ENCODE results near the gene PROKR2.

The PROKR2 gene

GRCh38 chr20:5316188-5317158 is at the start of gene PROKR2:
Gene PROKR2, minus strand, starts transcription at chr20:5316954. Its CDS starts 2,585 bp downstream, at chr20:5314369.
- no peak within 1 kb of the TSS for H3K4me3 ChIP-seq (ENCODE audit: low read length)
- DNase-seq (ENCODE audit: low read depth): peak; percentile 31
- TF ChIP-seq CTCF (IDR thresholded peaks at IDR 0.05; ENCODE audit: insufficient read depth, low read depth, low read length, missing control alignments): no peak

- peak; percentile 11 for DNase-seq (ENCODE audit: low read depth)
- no peak overlapping the region for H3K4me3 ChIP-seq (ENCODE audit: low read length)
- TF ChIP-seq CTCF (IDR thresholded peaks at IDR 0.05; ENCODE audit: insufficient read depth, low read depth, low read length, missing control alignments): no peak
These were observed 48.3 kb upstream of the PROKR2 start for GRCh38 chr20:5364997-5365597.

- peak; percentile 20 for DNase-seq (ENCODE audit: low read depth)
- H3K4me3 ChIP-seq (ENCODE audit: low read length): no peak overlapping the region
- no peak for TF ChIP-seq CTCF (IDR thresholded peaks at IDR 0.05; ENCODE audit: insufficient read depth, low read depth, low read length, missing control alignments)
These were observed 47.5 kb upstream of the PROKR2 start for GRCh38 chr20:5364136-5364821.

- DNase-seq (ENCODE audit: low read depth): no peak
- no peak overlapping the region for H3K4me3 ChIP-seq (ENCODE audit: low read length)
- no peak for TF ChIP-seq CTCF (IDR thresholded peaks at IDR 0.05; ENCODE audit: insufficient read depth, low read depth, low read length, missing control alignments)
These were observed 46.0 kb upstream of the PROKR2 start for GRCh38 chr20:5362771-5363170.

- TF ChIP-seq CTCF (IDR thresholded peaks at IDR 0.05; ENCODE audit: insufficient read depth, low read depth, low read length, missing control alignments): no peak
- no peak overlapping the region for H3K4me3 ChIP-seq (ENCODE audit: low read length)
- DNase-seq (ENCODE audit: low read depth): no peak
These were observed 44.4 kb upstream of the PROKR2 start for GRCh38 chr20:5361176-5361575.

GRCh38 chr20:5357946-5358345 is 41.2 kb upstream of the PROKR2 start:
- DNase-seq (ENCODE audit: low read depth): no peak
- H3K4me3 ChIP-seq (ENCODE audit: low read length): no peak overlapping the region
- TF ChIP-seq CTCF (IDR thresholded peaks at IDR 0.05; ENCODE audit: insufficient read depth, low read depth, low read length, missing control alignments): no peak

Data from epithelial cell of esophagus (primary cell).